HEK293 (cell line): ENCODE results near the gene RASGRP3.

Experiments
- BCL11A ChIP-seq: fragments of 450-650 bp; formaldehyde crosslinking; IDR thresholded peaks from 2 replicates; pipeline ENCODE4 v1.5.1; 2016; ENCODE audit warnings: low read depth, missing biosample characterization, missing genetic modification characterization
- CTCF ChIP-seq: fragments of 450-650 bp; formaldehyde crosslinking; IDR thresholded peaks from 2 replicates; pipeline ENCODE4 v1.5.1; 2016; ENCODE audit warnings: missing biosample characterization, missing genetic modification characterization
- SP3 ChIP-seq: fragments of 450-650 bp; formaldehyde crosslinking; IDR thresholded peaks from 2 replicates; pipeline ENCODE4 v1.5.1; 2016; ENCODE audit warnings: missing biosample characterization, missing genetic modification characterization
- YY1 ChIP-seq: fragments of 450-650 bp; formaldehyde crosslinking; IDR thresholded peaks from 2 replicates; pipeline ENCODE4 v1.5.1; 2018; ENCODE audit warnings: missing biosample characterization, missing genetic modification characterization
- ZNF24 ChIP-seq: fragments of 450-650 bp; formaldehyde crosslinking; IDR thresholded peaks from 2 replicates; pipeline ENCODE4 v1.5.1; 2016; ENCODE audit warnings: missing biosample characterization, missing genetic modification characterization
- ZNF571 ChIP-seq: fragments of 450-650 bp; formaldehyde crosslinking; IDR thresholded peaks from 2 replicates; pipeline ENCODE4 v1.5.0; 2017; ENCODE audit warnings: missing biosample characterization, missing genetic modification characterization

- no peak for TF ChIP-seq BCL11A (tag by site-specific recombination)
- TF ChIP-seq SP3 (tag by site-specific recombination), result no peak
- TF ChIP-seq CTCF, result no peak
- no peak for TF ChIP-seq ZNF24 (tag by site-specific recombination)
- TF ChIP-seq ZNF571 (tag by site-specific recombination), result no peak
- TF ChIP-seq YY1 (tag by site-specific recombination), result no peak
Measured at GRCh38 chr2:33453905-33454479, 22.5 kb upstream of the RASGRP3 start.
